ENCODE results near the gene LRRC4C. TPM values are rescaled to one million over a fixed set of nuclear protein-coding genes. Genes with fewer than 3 reads are reported as not detected.

Gene LRRC4C
- polyA plus RNA-seq (ENCODE audit: insufficient read length) = 1.2 TPM

GRCh38 chr11:41459465-41460401 is at the start of gene LRRC4C:
LRRC4C (minus strand) TSS chr11:41459652.
- no peak for DNase-seq

GRCh38 chr11:41508121-41508520 is 48.7 kb upstream of the LRRC4C start:
- no peak for DNase-seq

GRCh38 chr11:41499429-41499828 is 40.0 kb upstream of the LRRC4C start:
- no peak for DNase-seq

- DNase-seq = no peak
These were observed 39.3 kb upstream of the LRRC4C start for GRCh38 chr11:41498726-41499125.

- DNase-seq = peak; percentile 55
These were observed 38.5 kb upstream of the LRRC4C start for GRCh38 chr11:41497974-41498373.

GRCh38 chr11:41494716-41495115 is 35.3 kb upstream of the LRRC4C start:
- DNase-seq = no peak

- no peak for DNase-seq
These were observed 27.0 kb upstream of the LRRC4C start for GRCh38 chr11:41486424-41486823.

GRCh38 chr11:41483956-41484355 is 24.5 kb upstream of the LRRC4C start:
- DNase-seq = no peak

GRCh38 chr11:41479179-41479578 is 19.7 kb upstream of the LRRC4C start:
- no peak for DNase-seq

- DNase-seq = no peak
These were observed 1.7 kb upstream of the LRRC4C start for GRCh38 chr11:41461057-41461681.

GRCh38 chr11:41458641-41459040 is 811 bp downstream of the LRRC4C start:
- DNase-seq = no peak

GRCh38 chr11:41458154-41458553 is 1.3 kb downstream of the LRRC4C start:
- no peak for DNase-seq

- no peak for DNase-seq
These were observed 2.0 kb downstream of the LRRC4C start for GRCh38 chr11:41457216-41458014.

- no peak for DNase-seq
These were observed 3.2 kb downstream of the LRRC4C start for GRCh38 chr11:41456269-41456668.

- DNase-seq = no peak
These were observed 8.4 kb downstream of the LRRC4C start for GRCh38 chr11:41451011-41451410.

GRCh38 chr11:41449483-41450050 is 9.9 kb downstream of the LRRC4C start:
- DNase-seq = no peak

- DNase-seq = no peak
These were observed 12.9 kb downstream of the LRRC4C start for GRCh38 chr11:41446566-41446965.

GRCh38 chr11:41446107-41446506 is 13.3 kb downstream of the LRRC4C start:
- no peak for DNase-seq

GRCh38 chr11:41437006-41437490 is 22.4 kb downstream of the LRRC4C start:
- no peak for DNase-seq

GRCh38 chr11:41435531-41435930 is 23.9 kb downstream of the LRRC4C start:
- DNase-seq = no peak

- no peak for DNase-seq
These were observed 27.7 kb downstream of the LRRC4C start for GRCh38 chr11:41431784-41432183.

GRCh38 chr11:41419901-41420300 is 39.6 kb downstream of the LRRC4C start:
- DNase-seq = no peak

Measured in hindlimb muscle (tissue), 1 donor.